ENCODE measurements around the gene ERGIC1. TPM values are rescaled to one million over a fixed set of nuclear protein-coding genes. Genes with fewer than 3 reads are reported as not detected.

The ERGIC1 gene
- total RNA-seq, 2 donors from 2014 or later, result 228 to 380 TPM

GRCh38 chr5:172878585-172878932 lies 44.5 kb downstream of the ERGIC1 start:
- Histone ChIP-seq H3K4me3 (no peak overlapping the region), H3K27ac (peak overlapping the region in 1 of 2 donors; percentile 18), H3K27me3 (replicated peaks; ENCODE audit: insufficient read depth) (no peaks in the 10 kb centered on the region), H3K36me3 (no peaks in the 10 kb centered on the region), H3K4me1 (replicated peaks) (peaks cover 6% of the 10 kb centered on the region), H3K9me3 (no peaks in the 10 kb centered on the region)
- no peak for TF ChIP-seq CTCF (IDR thresholded peaks at IDR 0.05)
- TF ChIP-seq POLR2AphosphoS5 (IDR thresholded peaks at IDR 0.05), result no peak
- TF ChIP-seq POLR2A (IDR thresholded peaks at IDR 0.05), result no peak
- WGBS, result 89% methylated on average over 9 of the region's 9 CpGs
- DNase-seq (ENCODE audit: low spot score), result no peak
- intact Hi-C loops (cut with DNase I), result no loop called here

- no peak for DNase-seq (ENCODE audit: low spot score)
- Histone ChIP-seq H3K4me3 (no peak overlapping the region), H3K4me1 (replicated peaks) (peaks cover 6% of the 10 kb centered on the region), H3K27ac (peak overlapping the region in 1 of 2 donors; percentile 18), H3K9me3 (no peaks in the 10 kb centered on the region), H3K27me3 (replicated peaks; ENCODE audit: insufficient read depth) (no peaks in the 10 kb centered on the region), H3K36me3 (no peaks in the 10 kb centered on the region)
- TF ChIP-seq CTCF (IDR thresholded peaks at IDR 0.05) (no peak), POLR2A (IDR thresholded peaks at IDR 0.05) (no peak), POLR2AphosphoS5 (IDR thresholded peaks at IDR 0.05) (no peak)
- 77% methylated on average over 20 of the region's 20 CpGs for WGBS
- intact Hi-C loops (cut with DNase I), result no loop called here
Measured at GRCh38 chr5:172878933-172879752, 45.1 kb downstream of the ERGIC1 start.

- intact Hi-C loops (cut with DNase I), result no loop called here
- Histone ChIP-seq H3K36me3 (no peaks in the 10 kb centered on the region), H3K9me3 (no peaks in the 10 kb centered on the region), H3K4me1 (replicated peaks) (no peaks in the 10 kb centered on the region), H3K27ac (peak overlapping the region in 1 of 2 donors; percentile 6), H3K4me3 (no peak overlapping the region), H3K27me3 (replicated peaks; ENCODE audit: insufficient read depth) (no peaks in the 10 kb centered on the region)
- DNase-seq (ENCODE audit: low spot score), result no peak
- 86% methylated on average over 8 of the region's 8 CpGs for WGBS
- TF ChIP-seq CTCF (IDR thresholded peaks at IDR 0.05) (no peak), POLR2AphosphoS5 (IDR thresholded peaks at IDR 0.05) (no peak), POLR2A (IDR thresholded peaks at IDR 0.05) (no peak)
Measured at GRCh38 chr5:172881691-172882370, 47.8 kb downstream of the ERGIC1 start.

GRCh38 chr5:172883066-172883465 lies 49.0 kb downstream of the ERGIC1 start:
- H3K36me3 ChIP-seq, result no peaks in the 10 kb centered on the region
- H3K27me3 ChIP-seq (replicated peaks; ENCODE audit: insufficient read depth), result no peaks in the 10 kb centered on the region
- H3K4me1 ChIP-seq (replicated peaks), result no peaks in the 10 kb centered on the region
- 87% methylated on average over 3 of the region's 3 CpGs for WGBS
- no peak for TF ChIP-seq CTCF (IDR thresholded peaks at IDR 0.05)
- TF ChIP-seq POLR2AphosphoS5 (IDR thresholded peaks at IDR 0.05), result no peak
- no peak for TF ChIP-seq POLR2A (IDR thresholded peaks at IDR 0.05)
- DNase-seq (ENCODE audit: low spot score), result no peak
- no peak overlapping the region for H3K27ac ChIP-seq
- H3K4me3 ChIP-seq, result no peak overlapping the region
- H3K9me3 ChIP-seq, result no peaks in the 10 kb centered on the region
- intact Hi-C loops (cut with DNase I), result no loop called here

All from prostate gland (tissue), 2 donors.